Fibroblast of the aortic adventitia (primary cell): ENCODE data around the gene ITPRIP. TPM values are rescaled to one million over a fixed set of nuclear protein-coding genes. Genes with fewer than 3 reads are reported as not detected.
A peak's percentile ranks its signal among the peaks of the same experiment; 100 is the strongest.

ENCODE experiments used
- DNase-seq: peaks from one replicate; pipeline ENCODE4 v3.0.0-alpha.2; 2010; ENCODE audit warnings: low read depth
- H3K4me3 ChIP-seq: 2 replicates; pipeline ENCODE4 v1.5.1; 2011; ENCODE audit warnings: low read depth, mild to moderate bottlenecking, control low read depth, low read length, moderate library complexity
- CTCF ChIP-seq: IDR thresholded peaks from 2 replicates; pipeline ENCODE4 v1.5.1; 2011; ENCODE audit warnings: mild to moderate bottlenecking, low read length, control low read depth, inconsistent platforms; ENCODE audit not compliant: insufficient read depth
- total RNA-seq: library from RNA; depleted of rRNA; stranded (reverse); fragments of >200 nt; gene quantifications from 2 replicates; pipeline ENCODE4 v1.2.3, GENCODE V29; 2012; ENCODE audit warnings: low replicate concordance

ITPRIP gene
- total RNA-seq, 1 donor, result 15.7 TPM

- TF ChIP-seq CTCF, result no peak
- DNase-seq, result no peak
- no peak overlapping the region for H3K4me3 ChIP-seq
Observed at GRCh38 chr10:104368381-104368780, 30.1 kb upstream of the ITPRIP start.

GRCh38 chr10:104367904-104368303 lies 29.6 kb upstream of the ITPRIP start:
- no peak overlapping the region for H3K4me3 ChIP-seq
- no peak for DNase-seq
- no peak for TF ChIP-seq CTCF

- TF ChIP-seq CTCF, result no peak
- DNase-seq, result no peak
- H3K4me3 ChIP-seq, result no peak overlapping the region
Observed at GRCh38 chr10:104359811-104360210, 21.5 kb upstream of the ITPRIP start.

- peak; percentile 64 for TF ChIP-seq CTCF
- peak; percentile 81 for DNase-seq
- peak within 1 kb of the TSS; percentile 76 for H3K4me3 ChIP-seq
Observed at GRCh38 chr10:104353325-104354048, 15.2 kb upstream of the ITPRIP start, which contains the start of gene CFAP58. Gene CFAP58 (plus strand): TSS chr10:104353833. CDS start chr10:104353898, 65 bp downstream.

- no peak overlapping the region for H3K4me3 ChIP-seq
- no peak for DNase-seq
- TF ChIP-seq CTCF, result no peak
Observed at GRCh38 chr10:104351919-104352318, 13.7 kb upstream of the ITPRIP start.

GRCh38 chr10:104351061-104351702 lies 12.9 kb upstream of the ITPRIP start:
- H3K4me3 ChIP-seq, result no peak overlapping the region
- no peak for TF ChIP-seq CTCF
- peak; percentile 67 for DNase-seq
